ENCODE measurements around the gene PRSS21.

The PRSS21 gene

DNA sequence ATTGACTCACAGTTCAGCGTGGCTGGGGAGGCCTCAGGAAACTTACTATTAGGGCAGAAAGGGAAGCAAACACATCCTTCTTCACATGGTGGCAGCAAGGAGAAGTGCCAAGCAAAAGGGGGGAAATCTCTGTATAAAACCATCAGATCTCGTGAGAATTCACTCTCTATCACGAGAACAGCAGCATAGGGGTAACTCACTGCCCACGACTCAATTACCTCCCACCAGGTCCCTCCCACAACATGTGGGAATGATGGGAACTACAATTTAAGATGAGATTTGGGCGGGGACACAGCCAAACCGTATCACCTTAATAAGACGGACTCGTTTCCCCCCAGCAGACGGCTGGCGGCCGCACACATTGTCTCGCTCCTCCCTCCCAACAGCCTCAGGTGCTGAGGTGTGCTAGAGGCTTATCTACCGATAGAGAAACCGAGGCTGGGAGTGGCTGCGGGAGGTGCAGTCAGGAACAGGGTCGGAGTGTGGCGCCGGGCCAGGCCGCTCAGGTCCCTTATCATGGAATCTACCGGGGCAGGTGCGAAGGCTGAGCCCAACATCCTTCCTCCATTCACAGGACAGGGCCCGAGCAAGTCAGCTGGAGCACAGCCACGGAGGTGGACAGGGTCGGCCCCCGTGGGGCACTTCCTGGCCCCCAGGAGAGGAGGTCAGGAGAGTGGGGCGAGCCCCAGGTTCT is 8.2 kb downstream of the PRSS21 start:
- Histone ChIP-seq H3K36me3 (ENCODE audit: control insufficient read depth, insufficient read depth, low read length) (no peaks in the 10 kb centered on the region), H2AK5ac (ENCODE audit: low read length) (no peak overlapping the region), H3K56ac (ENCODE audit: low read length) (no peak overlapping the region), H3K18ac (ENCODE audit: low read length) (no peak overlapping the region), H2BK15ac (replicated peaks; ENCODE audit: low read depth) (no peak overlapping the region), H3K4me3 (ENCODE audit: low read length) (no peak overlapping the region), H4K8ac (ENCODE audit: low read depth, low read length) (no peak overlapping the region), H3K4me2 (ENCODE audit: low read length) (no peak overlapping the region), H2BK120ac (ENCODE audit: low read depth, low read length) (no peak overlapping the region), H2BK5ac (ENCODE audit: low read length) (no peak overlapping the region), H3K4ac (ENCODE audit: low read depth, low read length) (no peak overlapping the region), H3K27me3 (ENCODE audit: insufficient read depth, low read length, poor library complexity) (no peaks in the 10 kb centered on the region), H3K9ac (ENCODE audit: low read length) (no peak overlapping the region), H3K23ac (ENCODE audit: low read length) (no peak overlapping the region), H3K27ac (ENCODE audit: low read depth, low read length) (no peak overlapping the region), H4K5ac (ENCODE audit: low read length) (no peak overlapping the region), H3K4me1 (ENCODE audit: control insufficient read depth, low read depth, low read length) (no peaks in the 10 kb centered on the region), H3K79me2 (ENCODE audit: control insufficient read depth, insufficient read depth, low read length) (no peaks in the 10 kb centered on the region), H3K79me1 (ENCODE audit: low read length) (no peaks in the 10 kb centered on the region)
- no peak for DNase-seq
- no CpG with 5 or more reads among the region's 26 CpGs for WGBS (ENCODE audit: extremely low coverage, insufficient coverage, low lambda C conversion rate)

DNA sequence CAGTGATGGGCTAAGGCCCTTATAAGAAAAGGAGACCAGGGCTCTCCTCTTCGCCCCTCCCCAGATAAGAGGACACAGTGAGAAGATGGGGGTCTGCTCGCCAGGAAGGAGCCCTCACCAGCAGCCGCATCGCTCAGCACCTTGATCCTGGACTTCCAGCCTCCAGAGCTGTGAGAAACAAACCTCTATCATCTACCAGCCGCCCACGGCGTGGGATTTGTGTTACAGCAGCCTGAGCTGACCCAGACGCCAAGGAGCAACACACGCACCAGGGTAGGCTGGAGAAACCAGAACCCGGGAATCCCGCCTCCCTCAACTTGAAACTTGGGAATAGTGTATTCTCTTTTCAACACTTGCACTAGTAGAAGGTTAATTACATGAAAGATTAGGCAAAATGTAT is 8.9 kb downstream of the PRSS21 start:
- Histone ChIP-seq H3K79me2 (ENCODE audit: control insufficient read depth, insufficient read depth, low read length) (no peaks in the 10 kb centered on the region), H3K4me2 (ENCODE audit: low read length) (no peak overlapping the region), H3K23ac (ENCODE audit: low read length) (no peak overlapping the region), H4K5ac (ENCODE audit: low read length) (no peak overlapping the region), H3K9ac (ENCODE audit: low read length) (no peak overlapping the region), H3K56ac (ENCODE audit: low read length) (no peak overlapping the region), H3K18ac (ENCODE audit: low read length) (no peak overlapping the region), H3K4ac (ENCODE audit: low read depth, low read length) (no peak overlapping the region), H2BK15ac (replicated peaks; ENCODE audit: low read depth) (no peak overlapping the region), H3K79me1 (ENCODE audit: low read length) (no peaks in the 10 kb centered on the region), H3K27me3 (ENCODE audit: insufficient read depth, low read length, poor library complexity) (no peaks in the 10 kb centered on the region), H3K27ac (ENCODE audit: low read depth, low read length) (no peak overlapping the region), H3K4me1 (ENCODE audit: control insufficient read depth, low read depth, low read length) (no peaks in the 10 kb centered on the region), H2BK5ac (ENCODE audit: low read length) (no peak overlapping the region), H2AK5ac (ENCODE audit: low read length) (no peak overlapping the region), H4K8ac (ENCODE audit: low read depth, low read length) (no peak overlapping the region), H3K4me3 (ENCODE audit: low read length) (no peak overlapping the region), H2BK120ac (ENCODE audit: low read depth, low read length) (no peak overlapping the region), H3K36me3 (ENCODE audit: control insufficient read depth, insufficient read depth, low read length) (no peaks in the 10 kb centered on the region)
- no CpG with 5 or more reads among the region's 11 CpGs for WGBS (ENCODE audit: extremely low coverage, insufficient coverage, low lambda C conversion rate)
- DNase-seq: no peak

- H2BK15ac ChIP-seq (replicated peaks; ENCODE audit: low read depth): no peak overlapping the region
- no peak overlapping the region for H3K18ac ChIP-seq (ENCODE audit: low read length)
- no peak overlapping the region for H3K56ac ChIP-seq (ENCODE audit: low read length)
- no peak overlapping the region for H4K8ac ChIP-seq (ENCODE audit: low read depth, low read length)
- no peaks in the 10 kb centered on the region for H3K4me1 ChIP-seq (ENCODE audit: control insufficient read depth, low read depth, low read length)
- H3K9ac ChIP-seq (ENCODE audit: low read length): no peak overlapping the region
- no peak overlapping the region for H3K27ac ChIP-seq (ENCODE audit: low read depth, low read length)
- no peaks in the 10 kb centered on the region for H3K36me3 ChIP-seq (ENCODE audit: control insufficient read depth, insufficient read depth, low read length)
- no peaks in the 10 kb centered on the region for H3K27me3 ChIP-seq (ENCODE audit: insufficient read depth, low read length, poor library complexity)
- H3K4me2 ChIP-seq (ENCODE audit: low read length): no peak overlapping the region
- no peak overlapping the region for H3K23ac ChIP-seq (ENCODE audit: low read length)
- no peak overlapping the region for H2AK5ac ChIP-seq (ENCODE audit: low read length)
- no peak for DNase-seq
- no peak overlapping the region for H2BK120ac ChIP-seq (ENCODE audit: low read depth, low read length)
- no peak overlapping the region for H3K4me3 ChIP-seq (ENCODE audit: low read length)
- no peak overlapping the region for H2BK5ac ChIP-seq (ENCODE audit: low read length)
- no CpG with 5 or more reads among the region's 19 CpGs for WGBS (ENCODE audit: extremely low coverage, insufficient coverage, low lambda C conversion rate)
- H3K4ac ChIP-seq (ENCODE audit: low read depth, low read length): no peak overlapping the region
- no peak overlapping the region for H4K5ac ChIP-seq (ENCODE audit: low read length)
- H3K79me1 ChIP-seq (ENCODE audit: low read length): no peaks in the 10 kb centered on the region
- no peaks in the 10 kb centered on the region for H3K79me2 ChIP-seq (ENCODE audit: control insufficient read depth, insufficient read depth, low read length)
These were observed 9.7 kb downstream of the PRSS21 start for GRCh38 chr16:2826591-2827373.

DNA sequence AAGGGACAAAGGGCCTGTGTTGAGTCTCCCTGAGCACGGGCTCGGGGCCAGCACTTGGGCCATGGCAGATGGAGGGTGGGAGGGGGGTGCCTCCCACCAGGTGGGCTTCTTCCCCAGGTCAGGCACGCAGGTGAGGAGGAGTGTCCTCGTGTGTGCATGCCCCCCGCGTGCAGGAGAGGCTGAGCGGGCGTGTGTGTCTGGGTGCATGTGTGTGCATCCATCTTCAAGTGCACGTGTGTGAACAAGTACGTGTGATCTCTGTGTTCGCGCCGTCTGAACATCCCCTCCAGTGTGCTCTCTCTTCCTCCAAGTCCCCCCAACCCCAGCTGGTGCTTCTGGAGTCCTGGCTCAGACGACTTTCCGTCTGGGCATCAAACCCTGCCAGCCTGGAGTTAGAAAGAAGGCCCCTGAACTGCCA is 10.3 kb downstream of the PRSS21 start:
- H3K27me3 ChIP-seq (ENCODE audit: insufficient read depth, low read length, poor library complexity): no peaks in the 10 kb centered on the region
- H3K79me2 ChIP-seq (ENCODE audit: control insufficient read depth, insufficient read depth, low read length): no peaks in the 10 kb centered on the region
- no peak overlapping the region for H2BK15ac ChIP-seq (replicated peaks; ENCODE audit: low read depth)
- H3K4ac ChIP-seq (ENCODE audit: low read depth, low read length): no peak overlapping the region
- no peak overlapping the region for H3K18ac ChIP-seq (ENCODE audit: low read length)
- H3K27ac ChIP-seq (ENCODE audit: low read depth, low read length): no peak overlapping the region
- no peak overlapping the region for H3K23ac ChIP-seq (ENCODE audit: low read length)
- H2AK5ac ChIP-seq (ENCODE audit: low read length): no peak overlapping the region
- no peak overlapping the region for H2BK5ac ChIP-seq (ENCODE audit: low read length)
- H3K56ac ChIP-seq (ENCODE audit: low read length): no peak overlapping the region
- no peak for DNase-seq
- H3K79me1 ChIP-seq (ENCODE audit: low read length): no peaks in the 10 kb centered on the region
- no peak overlapping the region for H3K4me3 ChIP-seq (ENCODE audit: low read length)
- H3K36me3 ChIP-seq (ENCODE audit: control insufficient read depth, insufficient read depth, low read length): no peaks in the 10 kb centered on the region
- H3K4me1 ChIP-seq (ENCODE audit: control insufficient read depth, low read depth, low read length): no peaks in the 10 kb centered on the region
- no peak overlapping the region for H4K5ac ChIP-seq (ENCODE audit: low read length)
- no peak overlapping the region for H2BK120ac ChIP-seq (ENCODE audit: low read depth, low read length)
- no CpG with 5 or more reads among the region's 15 CpGs for WGBS (ENCODE audit: extremely low coverage, insufficient coverage, low lambda C conversion rate)
- H4K8ac ChIP-seq (ENCODE audit: low read depth, low read length): no peak overlapping the region
- H3K4me2 ChIP-seq (ENCODE audit: low read length): no peak overlapping the region
- H3K9ac ChIP-seq (ENCODE audit: low read length): no peak overlapping the region

GRCh38 chr16:2827831-2828520 is 10.9 kb downstream of the PRSS21 start:
- DNase-seq: no peak
- no peak overlapping the region for H3K27ac ChIP-seq (ENCODE audit: low read depth, low read length)
- no CpG with 5 or more reads among the region's 14 CpGs for WGBS (ENCODE audit: extremely low coverage, insufficient coverage, low lambda C conversion rate)

More at GRCh38 chr16:2827831-2828520, 10.9 kb downstream of the PRSS21 start:
- Histone ChIP-seq H3K23ac (ENCODE audit: low read length) (no peak overlapping the region), H3K36me3 (ENCODE audit: control insufficient read depth, insufficient read depth, low read length) (no peaks in the 10 kb centered on the region), H3K79me2 (ENCODE audit: control insufficient read depth, insufficient read depth, low read length) (no peaks in the 10 kb centered on the region), H2BK15ac (replicated peaks; ENCODE audit: low read depth) (no peak overlapping the region), H3K79me1 (ENCODE audit: low read length) (no peaks in the 10 kb centered on the region), H2BK120ac (ENCODE audit: low read depth, low read length) (no peak overlapping the region), H3K27me3 (ENCODE audit: insufficient read depth, low read length, poor library complexity) (no peaks in the 10 kb centered on the region), H3K4ac (ENCODE audit: low read depth, low read length) (no peak overlapping the region), H2BK5ac (ENCODE audit: low read length) (no peak overlapping the region), H3K4me3 (ENCODE audit: low read length) (no peak overlapping the region), H2AK5ac (ENCODE audit: low read length) (no peak overlapping the region), H3K4me2 (ENCODE audit: low read length) (no peak overlapping the region), H3K56ac (ENCODE audit: low read length) (no peak overlapping the region), H3K9ac (ENCODE audit: low read length) (no peak overlapping the region), H3K4me1 (ENCODE audit: control insufficient read depth, low read depth, low read length) (no peaks in the 10 kb centered on the region), H4K5ac (ENCODE audit: low read length) (no peak overlapping the region), H4K8ac (ENCODE audit: low read depth, low read length) (no peak overlapping the region), H3K18ac (ENCODE audit: low read length) (no peak overlapping the region)
